Epithelial cell of esophagus (primary cell): ENCODE measurements around the gene SEC11C.

Source experiments
- DNase-seq: peaks from one replicate; pipeline ENCODE4 v3.0.0; 2010; ENCODE audit warnings: low read depth
- H3K4me3 ChIP-seq: 2 replicates; pipeline ENCODE4 v1.5.1; 2011; ENCODE audit warnings: mild to moderate bottlenecking, low read length, control low read depth
- TF ChIP-seq, protein P1 (sequence below): IDR thresholded peaks from 2 replicates; pipeline ENCODE4 v1.5.1; 2011; ENCODE audit warnings: low read depth, mild to moderate bottlenecking, low read length, control low read depth, inconsistent platforms; ENCODE audit not compliant: insufficient read depth; ENCODE audit errors: missing control alignments

The SEC11C gene

GRCh38 chr18:59189008-59189407, 49.3 kb downstream of the SEC11C start:
- no peak overlapping the region for H3K4me3 ChIP-seq
- DNase-seq, result peak; percentile 39
- TF ChIP-seq, protein P1, sequence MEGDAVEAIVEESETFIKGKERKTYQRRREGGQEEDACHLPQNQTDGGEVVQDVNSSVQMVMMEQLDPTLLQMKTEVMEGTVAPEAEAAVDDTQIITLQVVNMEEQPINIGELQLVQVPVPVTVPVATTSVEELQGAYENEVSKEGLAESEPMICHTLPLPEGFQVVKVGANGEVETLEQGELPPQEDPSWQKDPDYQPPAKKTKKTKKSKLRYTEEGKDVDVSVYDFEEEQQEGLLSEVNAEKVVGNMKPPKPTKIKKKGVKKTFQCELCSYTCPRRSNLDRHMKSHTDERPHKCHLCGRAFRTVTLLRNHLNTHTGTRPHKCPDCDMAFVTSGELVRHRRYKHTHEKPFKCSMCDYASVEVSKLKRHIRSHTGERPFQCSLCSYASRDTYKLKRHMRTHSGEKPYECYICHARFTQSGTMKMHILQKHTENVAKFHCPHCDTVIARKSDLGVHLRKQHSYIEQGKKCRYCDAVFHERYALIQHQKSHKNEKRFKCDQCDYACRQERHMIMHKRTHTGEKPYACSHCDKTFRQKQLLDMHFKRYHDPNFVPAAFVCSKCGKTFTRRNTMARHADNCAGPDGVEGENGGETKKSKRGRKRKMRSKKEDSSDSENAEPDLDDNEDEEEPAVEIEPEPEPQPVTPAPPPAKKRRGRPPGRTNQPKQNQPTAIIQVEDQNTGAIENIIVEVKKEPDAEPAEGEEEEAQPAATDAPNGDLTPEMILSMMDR, result no peak

GRCh38 chr18:59189746-59190145, 50.1 kb downstream of the SEC11C start:
- TF ChIP-seq, protein P1, result no peak
- H3K4me3 ChIP-seq, result no peak overlapping the region
- DNase-seq, result peak; percentile 54

GRCh38 chr18:59196161-59196725, 56.6 kb downstream of the SEC11C start:
- TF ChIP-seq, protein P1, result no peak
- no peak overlapping the region for H3K4me3 ChIP-seq
- no peak for DNase-seq

GRCh38 chr18:59197636-59198035, 58.0 kb downstream of the SEC11C start:
- TF ChIP-seq, protein P1, result no peak
- H3K4me3 ChIP-seq, result no peak overlapping the region

DNA sequence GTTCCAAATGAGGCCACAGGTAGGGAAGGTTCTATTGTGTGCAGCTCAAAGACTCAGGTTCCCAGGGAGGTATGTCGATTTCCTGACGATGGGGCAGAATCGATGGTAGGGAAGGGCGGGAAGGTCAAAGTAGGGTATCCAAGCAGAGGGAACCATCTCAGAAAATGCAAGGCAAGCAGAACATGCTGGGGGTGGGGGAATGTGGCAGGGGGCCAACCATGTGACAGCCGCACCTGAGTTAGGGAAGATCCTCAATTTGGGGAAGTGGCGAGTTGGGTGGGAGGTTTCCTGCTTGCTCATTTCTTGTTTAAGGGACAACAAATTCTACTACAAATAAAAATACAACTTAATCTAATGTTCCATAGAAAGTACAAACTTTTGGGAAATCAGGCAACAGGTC, 58.5 kb downstream of the SEC11C start:
- no peak overlapping the region for H3K4me3 ChIP-seq
- no peak for DNase-seq
- TF ChIP-seq, protein P1, result no peak

More at GRCh38 chr18:59197636-59198035, 58.0 kb downstream of the SEC11C start:
- DNase-seq, result no peak

- TF ChIP-seq, protein P1, result no peak
- H3K4me3 ChIP-seq, result no peak overlapping the region
- DNase-seq, result no peak
These were observed 61.1 kb downstream of the SEC11C start for GRCh38 chr18:59200787-59201186.

- no peak for DNase-seq
- TF ChIP-seq, protein P1, result no peak
These were observed 62.7 kb downstream of the SEC11C start for GRCh38 chr18:59202258-59202820.

More at GRCh38 chr18:59202258-59202820, 62.7 kb downstream of the SEC11C start:
- no peak overlapping the region for H3K4me3 ChIP-seq
